ACHN (cell line): ENCODE measurements around the gene SRC.
A peak's percentile ranks its signal among the peaks of the same experiment; 100 is the strongest.

Experiments used
- DNase-seq: peaks from one replicate; pipeline ENCODE4 v3.0.0-alpha.2; 2015
- in situ Hi-C: cut with HindIII; loops from 2 replicates; pipeline ENCODE4 v1.10.0; 2017; ENCODE audit warnings: low sequenced_read_pairs, low pct_ligation_motif_present, low pct_unique_long_range_greater_than_20kb

SRC gene

GRCh38 chr20:37345339-37346235 is at the start of gene SRC:
TSS of gene SRC (plus strand) at chr20:37346140. CDS start at chr20:37384154, 38,014 bp downstream.
- in situ Hi-C loops: no loop called here
- DNase-seq: peak; percentile 71

GRCh38 chr20:37296371-37296770 is 49.6 kb upstream of the SRC start:
- in situ Hi-C loops: no loop called here
- no peak for DNase-seq

GRCh38 chr20:37297066-37297736 is 48.7 kb upstream of the SRC start:
- in situ Hi-C loops: no loop called here
- no peak for DNase-seq

GRCh38 chr20:37298190-37298939 is 47.6 kb upstream of the SRC start:
- peak; percentile 27 for DNase-seq
- in situ Hi-C loops: no loop called here

GRCh38 chr20:37299718-37300528 is 46.0 kb upstream of the SRC start:
- no peak for DNase-seq
- in situ Hi-C loops: no loop called here

- in situ Hi-C loops: no loop called here
- DNase-seq: no peak
Measured at GRCh38 chr20:37301120-37301519, 44.8 kb upstream of the SRC start.

GRCh38 chr20:37301558-37301957 is 44.4 kb upstream of the SRC start:
- in situ Hi-C loops: no loop called here
- DNase-seq: no peak

- in situ Hi-C loops: no loop called here
- DNase-seq: no peak
Measured at GRCh38 chr20:37302981-37303380, 43.0 kb upstream of the SRC start.

- no peak for DNase-seq
- in situ Hi-C loops: no loop called here
Measured at GRCh38 chr20:37303637-37304036, 42.3 kb upstream of the SRC start.

GRCh38 chr20:37305079-37305478 is 40.9 kb upstream of the SRC start:
- in situ Hi-C loops: no loop called here
- DNase-seq: no peak

GRCh38 chr20:37305839-37306238 is 40.1 kb upstream of the SRC start:
- in situ Hi-C loops: no loop called here
- DNase-seq: no peak

- in situ Hi-C loops: no loop called here
Measured at GRCh38 chr20:37308086-37309050, 37.6 kb upstream of the SRC start.

GRCh38 chr20:37309290-37309689 is 36.6 kb upstream of the SRC start:
- DNase-seq: no peak
- in situ Hi-C loops: no loop called here

More at GRCh38 chr20:37308086-37309050, 37.6 kb upstream of the SRC start:
- DNase-seq: no peak

GRCh38 chr20:37309936-37310590 is 35.9 kb upstream of the SRC start:
- no peak for DNase-seq
- in situ Hi-C loops: no loop called here

- no peak for DNase-seq
- in situ Hi-C loops: no loop called here
Measured at GRCh38 chr20:37310951-37311350, 35.0 kb upstream of the SRC start.

- in situ Hi-C loops: no loop called here
- no peak for DNase-seq
Measured at GRCh38 chr20:37311710-37312355, 34.1 kb upstream of the SRC start.
